Smooth muscle cell of the coronary artery (primary cell): Measurements from ENCODE around the gene HERPUD2. TPM values are rescaled to one million over a fixed set of nuclear protein-coding genes. Genes with fewer than 3 reads are reported as not detected.

Experiments
- total RNA-seq: library from RNA; depleted of rRNA; stranded (reverse); fragments of >200 nt; gene quantifications from 2 replicates; pipeline ENCODE4 v1.2.3, GENCODE V29; 2014; ENCODE audit warnings: low replicate concordance

HERPUD2 gene
- 17.3 and 20.4 TPM in 2 replicates for total RNA-seq

GRCh38 chr7:35694784-35695472 lies at the start of gene HERPUD2:
TSS of gene HERPUD2 (minus strand) at chr7:35695135. CDS start at chr7:35694330, 805 bp downstream.

Other genes starting within 250 kb of the HERPUD2 start
- gene SEPTIN7, start 105.9 kb upstream of the HERPUD2 start, total RNA-seq = 197 and 211 TPM in 2 replicates